ENCODE measurements around the gene MYH14. TPM values are rescaled to one million over a fixed set of nuclear protein-coding genes. Genes with fewer than 3 reads are reported as not detected.

MYH14 gene
- total and polyA plus RNA-seq, 9 of the 15 experiments (the other 6 are each of a cell fraction or from before 2014, with no cell fraction given), result 0.04 to 0.86 (median 0.19) TPM; not detected in 2

DNA sequence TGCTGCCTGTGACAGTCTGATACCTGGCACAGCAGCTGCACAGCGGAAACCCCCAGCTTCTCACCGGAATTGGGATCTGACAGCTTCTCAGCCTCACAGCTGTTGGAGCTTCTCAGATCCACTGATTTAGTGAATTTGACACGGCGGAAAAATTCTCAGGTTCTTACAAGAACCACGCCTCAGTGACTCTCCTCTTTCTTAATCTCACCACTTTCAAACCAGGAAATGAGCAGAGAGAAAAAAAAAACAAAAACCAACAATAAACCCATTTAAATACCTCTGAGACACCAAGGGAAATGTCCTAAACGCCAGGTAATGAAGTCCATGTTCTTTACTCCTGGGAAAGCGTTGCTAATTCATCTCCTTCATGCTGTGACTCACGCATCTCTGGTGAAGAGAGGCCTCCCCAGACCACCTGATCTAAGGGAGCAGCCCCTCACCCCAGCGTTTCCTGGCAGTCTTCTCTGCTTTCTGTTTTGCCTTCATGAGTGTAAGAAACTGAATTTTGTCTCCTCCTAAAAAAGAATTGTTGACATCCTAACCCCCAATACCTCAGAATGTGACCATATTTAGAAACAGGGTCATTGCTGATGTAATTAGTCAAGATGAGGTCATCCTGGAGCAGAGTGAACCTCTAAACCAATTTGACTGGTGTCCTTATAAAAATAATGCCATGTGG, 24.4 kb upstream of the MYH14 start:
- H3K9me1 ChIP-seq (ENCODE audit: control insufficient read depth, insufficient read depth, low read length), result no peaks in the 10 kb centered on the region
- no peaks in the 10 kb centered on the region for H3K9me3 ChIP-seq (replicated peaks; ENCODE audit: control insufficient read depth, insufficient read depth, low read depth, low read length)
- in situ Hi-C loops (cut with MboI) (no loop called here), intact Hi-C loops (cut with micrococcal nuclease) (no loop called here)
- H3K27me3 ChIP-seq (ENCODE audit: control insufficient read depth in 2 of 2, insufficient read depth in 2 of 2, low read length in 2 of 2), result no peaks in the 10 kb centered on the region; a peak in 1 of 5 replicates
- no TSS peak for BruUV-seq (replicated peaks)
- ATAC-seq, result no peak
- DNase-seq (ENCODE audit: extremely low read depth in 1 of 4, low spot score in 3 of 4), result no peak
- WGBS (ENCODE audit: insufficient coverage, low coverage, missing lambda C conversion rate), result 6% methylated on average over 9 of the region's 9 CpGs
- H3K4me3 ChIP-seq, result no peak overlapping the region
- no peaks in the 10 kb centered on the region for H3K79me2 ChIP-seq (ENCODE audit: control insufficient read depth, insufficient read depth, low read length)
- no peaks in the 10 kb centered on the region for H3K36me3 ChIP-seq (ENCODE audit: control insufficient read depth, insufficient read depth, low read length)
- no peaks in the 10 kb centered on the region for H4K20me1 ChIP-seq (replicated peaks; ENCODE audit: control insufficient read depth, insufficient read depth, low read length)
- no peak for FAIRE-seq
- no peak overlapping the region for H3K4me2 ChIP-seq (ENCODE audit: insufficient read depth, low read length)
- no peak overlapping the region for H3K27ac ChIP-seq (ENCODE audit: extremely low read depth, low read depth, low read length)
- POLR2A ChIA-PET, result no interaction called here
- H2AFZ ChIP-seq (ENCODE audit: low read depth, low read length), result no peak overlapping the region
- CTCF ChIA-PET (ENCODE audit: low intra/inter-chr PET ratio), result no interaction called here
- H3K9ac ChIP-seq (ENCODE audit: insufficient read depth in 1 of 2, low read depth in 2 of 2, low read length in 2 of 2), result no peak overlapping the region
- TF ChIP-seq, protein P1, sequence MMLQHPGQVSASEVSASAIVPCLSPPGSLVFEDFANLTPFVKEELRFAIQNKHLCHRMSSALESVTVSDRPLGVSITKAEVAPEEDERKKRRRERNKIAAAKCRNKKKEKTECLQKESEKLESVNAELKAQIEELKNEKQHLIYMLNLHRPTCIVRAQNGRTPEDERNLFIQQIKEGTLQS (IDR thresholded peaks at IDR 0.05), result peak; percentile 79
- TF ChIP-seq, protein P1 (CRISPR knock-in tag; conservative IDR thresholded peaks at IDR 0.05), result no peak
- TF ChIP-seq NCOA2 (IDR thresholded peaks at IDR 0.05; ENCODE audit: partially characterized antibody in 2 of 2), result no peak
- no peaks in the 10 kb centered on the region for H3K4me1 ChIP-seq (replicated peaks in 1 of 2; ENCODE audit: control insufficient read depth in 2 of 2, insufficient read depth in 2 of 2, low read length in 2 of 2)

DNA sequence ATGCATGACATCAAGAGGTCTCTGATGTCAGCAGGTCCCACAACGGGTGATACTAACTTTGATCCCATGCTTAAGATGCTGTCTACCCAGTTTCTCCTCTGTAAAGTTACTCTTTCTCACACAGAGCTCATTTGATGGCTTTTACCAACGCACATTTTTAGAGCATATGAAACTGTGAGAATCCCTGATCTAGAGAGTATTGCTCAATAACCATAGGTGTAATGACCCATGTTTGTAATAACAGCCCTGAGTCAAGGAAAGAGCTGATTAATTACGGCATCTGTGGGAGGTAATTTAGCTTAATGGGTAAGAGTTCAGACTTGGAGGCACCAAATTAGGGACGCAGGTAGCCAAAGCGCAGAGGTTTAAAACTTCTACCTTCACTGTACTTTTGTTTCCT, 22.3 kb upstream of the MYH14 start:
- no peak overlapping the region for H2AFZ ChIP-seq (ENCODE audit: low read depth, low read length)
- no peak overlapping the region for H3K4me3 ChIP-seq
- ATAC-seq (no peak), FAIRE-seq (no peak), DNase-seq (ENCODE audit: extremely low read depth in 1 of 4, low spot score in 3 of 4) (no peak)
- no peaks in the 10 kb centered on the region for H3K79me2 ChIP-seq (ENCODE audit: control insufficient read depth, insufficient read depth, low read length)
- no peaks in the 10 kb centered on the region; a peak in 1 of 5 replicates for H3K27me3 ChIP-seq (ENCODE audit: control insufficient read depth in 2 of 2, insufficient read depth in 2 of 2, low read length in 2 of 2)
- no TSS peak for BruUV-seq (replicated peaks)
- intact Hi-C loops (cut with micrococcal nuclease), result no loop called here
- H3K36me3 ChIP-seq (ENCODE audit: control insufficient read depth, insufficient read depth, low read length), result no peaks in the 10 kb centered on the region
- WGBS (ENCODE audit: insufficient coverage, low coverage, missing lambda C conversion rate), result 7% methylated on average over 5 of the region's 5 CpGs
- no peak for TF ChIP-seq GABPB1 (CRISPR knock-in tag; IDR thresholded peaks at IDR 0.05)
- no peak for TF ChIP-seq NFXL1 (CRISPR knock-in tag; IDR thresholded peaks at IDR 0.05)
- TF ChIP-seq CEBPB (tag; IDR thresholded peaks at IDR 0.05), result peak; percentile 63
- TF ChIP-seq CEBPG (CRISPR knock-in tag; IDR thresholded peaks at IDR 0.05), result no peak
- TF ChIP-seq CEBPG (tag; conservative IDR thresholded peaks at IDR 0.05 in 1 of 2, IDR thresholded peaks at IDR 0.05 in 1 of 2), result peak; percentile 44 to 70; a peak in 3 of 4 replicates
- in situ Hi-C loops (cut with MboI), result no loop called here
- H4K20me1 ChIP-seq (replicated peaks; ENCODE audit: control insufficient read depth, insufficient read depth, low read length), result no peaks in the 10 kb centered on the region
- H3K9me3 ChIP-seq (replicated peaks; ENCODE audit: control insufficient read depth, insufficient read depth, low read depth, low read length), result no peaks in the 10 kb centered on the region
- ChIA-PET CTCF (ENCODE audit: low intra/inter-chr PET ratio) (interaction anchor here (0.6 kb wide), 1 partner anchor 56 kb away, joined by 3 read pairs; no protein-coding TSS in a partner anchor), POLR2A (interaction anchor here (1.4 kb wide), 1 partner anchor 8 kb away, joined by 4 read pairs; no protein-coding TSS in a partner anchor)
- no peak overlapping the region for H3K4me2 ChIP-seq (ENCODE audit: insufficient read depth, low read length)
- no peak overlapping the region for H3K9ac ChIP-seq (ENCODE audit: insufficient read depth in 1 of 2, low read depth in 2 of 2, low read length in 2 of 2)
- no peak overlapping the region for H3K27ac ChIP-seq (ENCODE audit: extremely low read depth, low read depth, low read length)
- no peaks in the 10 kb centered on the region for H3K9me1 ChIP-seq (ENCODE audit: control insufficient read depth, insufficient read depth, low read length)
- no peaks in the 10 kb centered on the region for H3K4me1 ChIP-seq (replicated peaks in 1 of 2; ENCODE audit: control insufficient read depth in 2 of 2, insufficient read depth in 2 of 2, low read length in 2 of 2)

Measured in K562 (cell line).